ENCODE measurements around the gene FLT3LG.
A peak's percentile ranks its signal among the peaks of the same experiment; 100 is the strongest.
"Not testable (repeated sequence)": the region's sequence is repeated elsewhere in the genome, so short reads cannot be mapped to it uniquely, and the experiment has no call there.

The FLT3LG gene

DNA sequence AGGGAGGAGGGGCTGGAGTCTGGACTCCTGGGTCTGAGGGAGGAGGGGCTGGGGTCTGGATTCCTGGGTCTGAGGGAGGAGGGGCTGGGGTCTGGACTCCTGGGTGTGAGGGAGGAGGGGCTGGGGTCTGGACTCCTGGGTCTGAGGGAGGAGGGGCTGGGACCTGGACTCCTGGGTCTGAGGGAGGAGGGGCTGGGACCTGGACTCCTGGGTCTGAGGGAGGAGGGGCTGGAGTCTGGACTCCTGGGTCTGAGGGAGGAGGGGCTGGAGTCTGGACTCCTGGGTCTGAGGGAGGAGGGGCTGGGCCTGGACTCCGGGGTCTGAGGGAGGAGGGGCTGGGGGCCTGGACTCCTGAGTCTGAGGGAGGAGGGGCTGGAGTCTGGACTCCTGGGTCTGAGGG lies 12.9 kb upstream of the FLT3LG start:
- not testable (repeated sequence) for DNase-seq

GRCh38 chr19:49461656-49462055 lies 12.4 kb upstream of the FLT3LG start:
- DNase-seq = no peak

DNA sequence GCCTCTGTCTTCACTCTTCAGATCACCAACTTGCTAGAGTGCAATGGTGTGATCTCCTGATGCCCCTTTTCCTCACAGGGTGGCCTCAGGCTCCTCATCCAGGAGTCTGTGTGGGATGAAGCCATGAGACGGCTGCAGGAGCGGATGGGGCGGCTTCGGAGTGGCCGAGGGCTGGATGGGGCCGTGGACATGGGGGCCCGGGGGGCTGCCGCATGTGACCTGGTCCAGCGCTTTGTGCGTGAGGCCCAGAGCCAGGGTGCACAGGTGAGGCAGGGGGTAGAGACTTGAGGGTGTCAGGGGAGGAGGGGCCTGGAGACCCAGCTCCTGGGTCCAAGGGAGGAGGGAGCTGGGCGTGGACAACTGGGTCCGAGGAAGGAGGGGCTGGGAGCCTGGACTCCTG lies 11.5 kb upstream of the FLT3LG start:
- DNase-seq = no peak

DNA sequence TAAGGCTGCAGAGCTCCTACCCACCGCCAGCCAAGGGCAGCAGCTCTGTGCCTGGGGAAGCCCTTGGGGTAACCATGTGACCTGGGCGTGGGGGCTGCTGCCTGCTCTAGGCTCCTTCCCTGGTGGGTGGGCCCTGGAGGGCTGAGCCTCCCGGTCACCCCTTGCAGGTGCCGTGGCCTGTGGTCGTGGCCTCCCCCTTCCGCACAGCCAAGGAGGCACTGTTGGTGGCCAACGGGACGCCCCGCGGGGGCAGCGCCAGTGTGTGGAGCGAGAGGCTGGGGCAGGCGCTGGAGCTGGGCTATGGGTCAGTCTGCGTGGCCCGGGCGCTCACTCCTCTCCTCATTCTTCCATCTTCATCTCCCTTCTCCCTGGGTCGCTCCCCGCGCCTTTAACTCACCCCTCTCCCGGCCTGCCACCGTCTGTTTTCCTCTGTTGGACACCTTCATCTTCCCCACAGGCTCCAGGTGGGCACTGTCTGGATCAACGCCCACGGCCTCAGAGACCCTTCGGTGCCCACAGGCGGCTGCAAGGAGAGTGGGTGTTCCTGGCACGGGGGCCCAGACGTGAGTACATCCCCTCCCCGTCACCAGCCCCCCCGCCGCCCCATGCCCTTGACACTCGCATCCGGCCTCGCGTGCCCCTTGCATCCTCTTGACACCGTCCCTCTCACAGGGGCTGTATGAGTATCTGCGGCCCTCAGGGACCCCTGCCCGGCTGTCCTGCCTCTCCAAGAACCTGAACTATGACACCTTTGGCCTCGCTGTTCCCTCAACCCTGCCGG lies 9.9 kb upstream of the FLT3LG start:
- no peak for DNase-seq

- no peak for DNase-seq
Measured at GRCh38 chr19:49465371-49465770, 8.6 kb upstream of the FLT3LG start.

DNA sequence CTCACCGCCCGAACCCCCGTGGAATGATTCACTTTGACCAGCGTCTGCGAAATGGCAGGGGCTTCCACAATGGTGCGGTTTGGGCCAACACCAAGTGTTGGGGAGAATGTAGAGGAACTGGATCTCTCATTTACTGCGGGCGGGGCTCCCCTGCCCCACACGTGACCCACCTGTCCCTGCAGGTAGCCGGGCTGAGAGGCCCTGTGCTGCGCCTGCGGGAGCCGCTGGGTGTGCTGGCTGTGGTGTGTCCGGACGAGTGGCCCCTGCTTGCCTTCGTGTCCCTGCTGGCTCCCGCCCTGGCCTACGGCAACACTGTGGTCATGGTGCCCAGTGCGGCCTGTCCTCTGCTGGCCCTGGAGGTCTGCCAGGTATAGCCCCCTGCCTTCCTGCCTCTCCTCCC lies 5.8 kb upstream of the FLT3LG start:
- DNase-seq = no peak

DNA sequence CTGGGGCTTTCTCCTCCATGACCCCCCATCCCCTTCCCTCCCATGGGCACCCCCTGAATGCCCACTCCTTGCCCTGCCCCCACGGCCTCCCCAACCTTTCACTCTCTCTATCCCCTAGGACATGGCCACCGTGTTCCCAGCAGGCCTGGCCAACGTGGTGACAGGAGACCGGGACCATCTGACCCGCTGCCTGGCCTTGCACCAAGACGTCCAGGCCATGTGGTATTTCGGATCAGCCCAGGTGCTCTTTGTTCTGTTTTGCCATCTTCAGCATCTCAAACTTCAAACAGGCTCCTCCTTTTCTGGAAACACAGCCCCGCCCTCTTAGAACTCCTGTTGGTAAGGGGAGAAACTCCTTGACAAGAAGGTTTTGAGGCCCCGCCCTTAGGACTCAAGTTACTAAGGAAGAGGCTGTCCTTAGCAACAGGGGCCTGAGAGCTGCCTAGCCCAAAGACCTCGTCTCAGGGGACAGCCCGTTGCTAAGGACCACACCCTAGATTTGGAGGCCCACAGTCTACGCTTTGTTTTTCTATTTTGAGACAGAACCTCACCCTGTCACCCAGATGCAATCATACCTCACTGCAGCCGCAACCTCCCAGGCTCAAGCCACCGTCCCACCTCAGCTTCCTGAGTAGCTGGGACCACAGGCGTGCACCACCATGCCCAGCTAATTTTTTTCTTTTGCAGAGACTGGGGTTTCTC lies 5.1 kb upstream of the FLT3LG start:
- peak in 1 of 56 donors; percentile 16 for DNase-seq

DNA sequence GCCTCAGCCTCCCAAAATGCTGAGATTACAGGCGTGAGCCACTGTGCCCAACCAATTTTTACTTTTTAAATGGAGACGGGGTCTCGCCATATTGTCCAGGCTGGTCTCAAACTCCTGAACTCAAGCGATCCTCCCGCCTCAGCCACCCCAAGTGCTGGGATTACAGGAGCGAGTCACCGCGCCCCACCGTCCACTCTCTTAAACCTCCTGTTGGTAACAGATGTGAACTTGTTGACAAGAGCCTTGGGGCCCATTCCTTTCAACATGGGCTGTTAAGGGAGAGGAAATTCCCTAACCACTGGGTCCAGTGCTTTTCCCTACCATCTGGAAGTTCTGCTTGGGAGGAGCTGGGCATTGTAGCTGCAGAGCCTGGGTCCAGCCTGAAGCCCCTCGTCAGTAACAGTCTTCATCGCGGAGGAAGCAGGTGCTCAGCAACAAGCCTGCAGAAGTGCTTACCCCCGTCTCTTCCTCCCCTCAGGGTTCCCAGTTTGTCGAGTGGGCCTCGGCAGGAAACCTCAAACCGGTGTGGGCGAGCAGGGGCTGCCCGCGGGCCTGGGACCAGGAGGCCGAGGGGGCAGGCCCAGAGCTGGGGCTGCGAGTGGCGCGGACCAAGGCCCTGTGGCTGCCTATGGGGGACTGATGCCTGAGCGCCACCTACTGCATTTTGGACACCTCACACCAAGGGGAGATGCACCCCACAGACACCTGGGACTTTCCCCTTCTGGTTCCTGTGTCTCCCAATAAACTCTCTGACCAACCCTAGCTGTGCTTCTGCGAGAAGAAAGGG lies 4.0 kb upstream of the FLT3LG start:
- DNase-seq = no peak

DNA sequence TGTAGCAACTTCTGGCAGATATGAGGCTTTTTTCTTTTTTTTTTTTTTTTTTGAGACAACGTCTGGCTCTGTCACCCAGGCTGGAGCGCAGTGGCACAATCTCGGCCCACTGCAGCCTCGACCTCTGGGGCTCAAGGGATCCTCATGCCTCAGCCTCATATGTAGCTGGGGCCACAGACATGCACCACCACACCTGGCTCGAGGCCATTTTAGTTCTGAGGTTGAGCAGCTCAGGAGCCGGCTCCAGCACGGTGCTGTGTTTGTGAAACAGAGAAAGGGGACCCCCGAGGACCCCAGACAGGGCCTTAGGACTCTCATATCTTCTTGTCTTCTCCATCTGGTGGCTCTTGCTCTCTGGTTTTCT lies 3.4 kb upstream of the FLT3LG start:
- no peak for DNase-seq

- no peak for DNase-seq
Measured at GRCh38 chr19:49472936-49473335, 1.1 kb upstream of the FLT3LG start.

- not testable (repeated sequence) for DNase-seq
Measured at GRCh38 chr19:49473501-49473867, 531 bp upstream of the FLT3LG start.

DNA sequence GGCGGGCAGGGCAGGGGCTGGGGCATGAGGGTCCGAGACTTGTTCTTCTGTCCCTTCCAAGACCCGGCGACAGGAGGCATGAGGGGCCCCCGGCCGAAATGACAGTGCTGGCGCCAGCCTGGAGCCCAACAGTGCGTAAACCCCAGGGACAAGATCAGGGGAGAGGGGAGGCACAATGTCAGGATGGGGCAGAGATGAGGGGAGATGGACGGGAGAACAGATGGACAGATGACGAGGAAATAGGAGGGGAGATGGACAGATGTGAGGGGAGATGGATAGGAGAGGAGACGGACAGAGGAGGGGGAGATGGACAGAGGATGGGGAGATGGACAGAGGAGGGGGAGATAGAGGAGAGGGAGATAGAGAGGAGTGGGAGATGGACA lies 518 bp downstream of the FLT3LG start:
- DNase-seq = no peak

GRCh38 chr19:49475191-49475917 lies 1.3 kb downstream of the FLT3LG start:
- DNase-seq = no peak

GRCh38 chr19:49475995-49476880 lies 2.2 kb downstream of the FLT3LG start:
- DNase-seq = peak in 16 of 56 donors; percentile 3 to 56 (median 19)

GRCh38 chr19:49479975-49480628 lies 6.1 kb downstream of the FLT3LG start:
- no peak for DNase-seq

GRCh38 chr19:49481020-49481683 lies 7.1 kb downstream of the FLT3LG start:
- DNase-seq = no peak

GRCh38 chr19:49486232-49486631 lies 12.2 kb downstream of the FLT3LG start:
- no peak for DNase-seq

DNA sequence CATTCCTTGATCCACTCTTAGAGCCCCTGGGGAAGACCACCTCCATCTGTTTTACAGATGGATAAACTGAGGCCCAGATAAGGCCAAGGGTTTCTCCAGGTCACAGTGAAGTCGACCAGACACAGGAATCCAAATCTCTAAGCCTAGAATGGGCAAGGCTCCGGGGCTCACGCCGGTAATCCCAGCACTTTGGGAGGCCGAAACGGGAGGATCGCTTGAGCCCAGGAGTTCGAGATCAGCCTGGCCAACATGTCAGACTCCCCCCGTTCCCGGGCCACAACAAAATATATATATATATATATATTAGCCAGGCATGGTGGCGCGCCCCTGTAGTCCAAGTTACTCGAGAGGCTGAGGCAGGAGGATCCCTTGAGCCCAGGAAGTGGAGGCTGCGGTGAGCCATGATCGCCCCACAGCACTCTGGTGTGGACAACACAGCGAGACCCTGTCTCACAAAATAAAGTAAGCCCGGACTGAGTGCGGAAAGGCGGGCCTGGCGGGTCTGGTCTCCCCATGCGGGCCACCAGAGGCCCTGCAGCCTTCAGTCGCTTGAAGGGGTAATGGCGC lies 12.8 kb downstream of the FLT3LG start:
- DNase-seq = no peak

Data from nucleus accumbens (tissue), 56 donors.